ENCODE results near the gene PDXP.

DNA sequence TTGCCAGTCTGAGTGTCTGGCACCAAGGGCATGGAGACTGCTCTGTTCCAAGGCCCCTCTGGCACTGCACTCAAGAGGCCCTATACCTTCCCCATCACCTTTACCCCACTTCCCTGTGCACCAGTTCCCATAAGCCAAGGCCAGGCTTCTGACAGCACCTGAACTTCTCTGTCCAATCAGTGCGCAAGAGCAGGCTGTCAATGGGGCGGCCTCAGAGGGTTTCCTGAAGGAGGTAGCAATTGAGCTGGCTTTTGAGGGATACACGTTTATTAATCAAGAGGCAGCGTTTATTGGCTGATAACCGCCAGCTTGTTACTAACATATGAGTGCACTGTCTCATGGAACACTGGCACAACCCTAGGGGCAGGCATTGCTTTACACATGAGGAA lies 17.0 kb upstream of the PDXP start:
- TF ChIP-seq, protein P1, sequence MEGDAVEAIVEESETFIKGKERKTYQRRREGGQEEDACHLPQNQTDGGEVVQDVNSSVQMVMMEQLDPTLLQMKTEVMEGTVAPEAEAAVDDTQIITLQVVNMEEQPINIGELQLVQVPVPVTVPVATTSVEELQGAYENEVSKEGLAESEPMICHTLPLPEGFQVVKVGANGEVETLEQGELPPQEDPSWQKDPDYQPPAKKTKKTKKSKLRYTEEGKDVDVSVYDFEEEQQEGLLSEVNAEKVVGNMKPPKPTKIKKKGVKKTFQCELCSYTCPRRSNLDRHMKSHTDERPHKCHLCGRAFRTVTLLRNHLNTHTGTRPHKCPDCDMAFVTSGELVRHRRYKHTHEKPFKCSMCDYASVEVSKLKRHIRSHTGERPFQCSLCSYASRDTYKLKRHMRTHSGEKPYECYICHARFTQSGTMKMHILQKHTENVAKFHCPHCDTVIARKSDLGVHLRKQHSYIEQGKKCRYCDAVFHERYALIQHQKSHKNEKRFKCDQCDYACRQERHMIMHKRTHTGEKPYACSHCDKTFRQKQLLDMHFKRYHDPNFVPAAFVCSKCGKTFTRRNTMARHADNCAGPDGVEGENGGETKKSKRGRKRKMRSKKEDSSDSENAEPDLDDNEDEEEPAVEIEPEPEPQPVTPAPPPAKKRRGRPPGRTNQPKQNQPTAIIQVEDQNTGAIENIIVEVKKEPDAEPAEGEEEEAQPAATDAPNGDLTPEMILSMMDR (IDR thresholded peaks at IDR 0.05; ENCODE audit: insufficient read depth, low read depth, low read length): no peak
- no peak for TF ChIP-seq EZH2 (IDR thresholded peaks at IDR 0.05; ENCODE audit: insufficient read depth, low read length)
